H1 (cell line): ENCODE measurements around the gene LHX8. TPM values are rescaled to one million over a fixed set of nuclear protein-coding genes. Genes with fewer than 3 reads are reported as not detected.

Source experiments
- CTCF ChIA-PET: fragments of 300-600 bp; sonication (Branson Sonifier 250); formaldehyde crosslinking; loops from one replicate; lab custom pipeline; 2021; ENCODE audit not compliant: partially characterized antibody; lab: Charles Lee
- POLR2A ChIA-PET: fragments of 300-600 bp; sonication (Branson Sonifier 250); formaldehyde crosslinking; loops from one replicate; lab custom pipeline; 2021; ENCODE audit warnings: inconsistent platforms; ENCODE audit not compliant: partially characterized antibody; lab: Charles Lee
- DNase-seq, 2 experiments: peaks; one replicate each; pipeline versions ENCODE4 v3.0.0 to v3.0.0-alpha.2; 2010 to 2022; ENCODE audit warnings: low spot score in 2 of 2, low read depth in 1 of 2, mixed read lengths in 1 of 2
- FAIRE-seq: peaks from 2 replicates; lab custom pipeline; 2011; peaks lifted over from hg19 to GRCh38; lab: Jason Lieb, UNC
- H2AFZ ChIP-seq: 2 replicates; pipeline ENCODE4 v1.8.1; 2012; ENCODE audit warnings: low read length, inconsistent platforms
- H2AK5ac ChIP-seq: 2 replicates; pipeline ENCODE4 v1.6.1; 2013; ENCODE audit warnings: low read depth, low read length
- H2BK120ac ChIP-seq: replicated peaks from 2 replicates; pipeline ENCODE3; 2013; ENCODE audit warnings: low read depth, low read length, inconsistent platforms
- H2BK12ac ChIP-seq: 2 replicates; pipeline ENCODE4 v1.6.1; 2013; ENCODE audit warnings: low read depth, low read length
- H2BK15ac ChIP-seq: 2 replicates; pipeline ENCODE4 v1.6.1; 2013; ENCODE audit warnings: low read length
- H2BK20ac ChIP-seq: 2 replicates; pipeline ENCODE4 v1.6.1; 2013; ENCODE audit warnings: low read length
- H2BK5ac ChIP-seq: 2 replicates; pipeline ENCODE4 v1.6.1; 2013; ENCODE audit warnings: low read depth, low read length
- H3K14ac ChIP-seq: 2 replicates; pipeline ENCODE4 v1.6.1; 2013; ENCODE audit warnings: inconsistent platforms; ENCODE audit not compliant: insufficient read length
- H3K18ac ChIP-seq: 2 replicates; pipeline ENCODE4 v1.6.1; 2013; ENCODE audit warnings: low read length; ENCODE audit errors: extremely low read depth
- H3K23ac ChIP-seq: 2 replicates; pipeline ENCODE4 v1.6.1; 2013; ENCODE audit warnings: inconsistent platforms; ENCODE audit not compliant: insufficient read length
- H3K23me2 ChIP-seq: 2 replicates; pipeline ENCODE4 v1.6.1; 2013; ENCODE audit warnings: low read depth, low read length
- H3K27ac ChIP-seq: 2 replicates; pipeline ENCODE4 v1.6.1; 2011; ENCODE audit warnings: low read depth, low read length, inconsistent platforms
- H3K27me3 ChIP-seq, 4 experiments: replicated peaks in 1 of 4; 1 replicate in 1 of 4; 2 replicates in 3 of 4; pipeline versions ENCODE4 v1.6.1 to v1.8.1; 2011 to 2013; ENCODE audit warnings: low read length in 3 of 4, mild to moderate bottlenecking in 3 of 4, inconsistent platforms in 2 of 4, mixed read lengths in 2 of 4, moderate library complexity in 1 of 4; ENCODE audit not compliant: control insufficient read depth in 3 of 4, insufficient read depth in 3 of 4; ENCODE audit errors: extremely low read depth in 1 of 4
- H3K36me3 ChIP-seq, 4 experiments: 2 replicates each; pipeline versions ENCODE4 v1.6.1 to v1.8.1; 2011 to 2013; ENCODE audit warnings: mild to moderate bottlenecking in 4 of 4, low read length in 3 of 4, moderate library complexity in 2 of 4, control low read depth in 1 of 4, inconsistent platforms in 1 of 4; ENCODE audit not compliant: insufficient read depth in 4 of 4, control insufficient read depth in 2 of 4
- H3K4ac ChIP-seq: replicated peaks from 2 replicates; pipeline ENCODE3; 2013; ENCODE audit warnings: low read length, low read depth, mixed read lengths, inconsistent platforms; ENCODE audit not compliant: insufficient read length
- H3K4me1 ChIP-seq, 4 experiments: replicated peaks in 1 of 4; 1 replicate in 1 of 4; 2 replicates in 3 of 4; pipeline versions ENCODE4 v1.6.1 to v1.8.1; 2011 to 2013; ENCODE audit warnings: low read length in 3 of 4, inconsistent platforms in 2 of 4, mixed read lengths in 1 of 4; ENCODE audit not compliant: insufficient read depth in 4 of 4, control insufficient read depth in 3 of 4
- H3K4me2 ChIP-seq, 2 experiments: 2 replicates each; pipeline versions ENCODE4 v1.6.1 to v1.8.1; 2011 to 2013; ENCODE audit warnings: low read depth in 2 of 2, low read length in 2 of 2, control low read depth in 1 of 2, inconsistent platforms in 1 of 2, mild to moderate bottlenecking in 1 of 2; ENCODE audit not compliant: insufficient read depth in 1 of 2
- H3K4me3 ChIP-seq, 4 experiments: fragments of 200-600, 300-600 bp in 1 of 4; sonication (generic), shearing (Covaris generic), sonication (Bioruptor Twin) in 1 of 4; 2 replicates each; pipeline versions ENCODE4 v1.5.1 to v1.8.1; 2011 to 2016; ENCODE audit warnings: low read length in 4 of 4, low read depth in 3 of 4, control low read depth in 2 of 4, inconsistent platforms in 2 of 4, mild to moderate bottlenecking in 2 of 4, mixed read lengths in 1 of 4, moderate library complexity in 1 of 4; ENCODE audit not compliant: insufficient read depth in 2 of 4; ENCODE audit errors: extremely low read depth in 1 of 4
- H3K56ac ChIP-seq: replicated peaks from 2 replicates; pipeline ENCODE3; 2013; ENCODE audit warnings: low read depth, mild to moderate bottlenecking, mixed read lengths, low read length, inconsistent platforms; ENCODE audit not compliant: insufficient read length
- H3K79me1 ChIP-seq: 2 replicates; pipeline ENCODE4 v1.6.1; 2013; ENCODE audit warnings: low read depth, low read length, control low read depth
- H3K79me2 ChIP-seq, 2 experiments: 2 replicates each; pipeline versions ENCODE4 v1.6.1 to v1.8.1; 2012 to 2013; ENCODE audit warnings: low read length in 2 of 2, mild to moderate bottlenecking in 2 of 2, inconsistent platforms in 1 of 2; ENCODE audit not compliant: insufficient read depth in 2 of 2, control insufficient read depth in 1 of 2
- H3K9ac ChIP-seq, 4 experiments: replicated peaks in 1 of 4; 1 replicate in 1 of 4; 2 replicates in 3 of 4; pipeline versions ENCODE4 v1.6.1 to v1.8.1; 2011 to 2013; ENCODE audit warnings: low read depth in 3 of 4, low read length in 3 of 4, control low read depth in 2 of 4, mild to moderate bottlenecking in 2 of 4, moderate library complexity in 2 of 4, inconsistent platforms in 1 of 4; ENCODE audit errors: extremely low read depth in 1 of 4
- H3K9me3 ChIP-seq, 2 experiments: 2 replicates each; pipeline versions ENCODE4 v1.6.1 to v1.8.1; 2012 to 2013; ENCODE audit warnings: mild to moderate bottlenecking in 2 of 2, moderate library complexity in 2 of 2, control low read depth in 1 of 2, inconsistent platforms in 1 of 2, low read depth in 1 of 2, low read length in 1 of 2, mixed read lengths in 1 of 2; ENCODE audit not compliant: insufficient read depth in 2 of 2
- H4K20me1 ChIP-seq, 2 experiments: replicated peaks in 1 of 2; 2 replicates each; pipeline versions ENCODE3 to v1.8.1; 2011 to 2013; ENCODE audit warnings: inconsistent platforms in 2 of 2, low read length in 2 of 2, mild to moderate bottlenecking in 1 of 2; ENCODE audit not compliant: insufficient read depth in 2 of 2, control insufficient read depth in 1 of 2
- H4K5ac ChIP-seq: 2 replicates; pipeline ENCODE4 v1.6.1; 2013; ENCODE audit warnings: low read length, low read depth, mixed read lengths, inconsistent platforms; ENCODE audit not compliant: insufficient read length
- H4K8ac ChIP-seq: 2 replicates; pipeline ENCODE4 v1.8.0; 2013; ENCODE audit warnings: mild to moderate bottlenecking, moderate library complexity, low read length, inconsistent platforms; ENCODE audit not compliant: insufficient read depth; ENCODE audit errors: extremely low read depth
- H4K91ac ChIP-seq: replicated peaks from 2 replicates; pipeline ENCODE3; 2013; ENCODE audit warnings: low read length, mixed read lengths, inconsistent platforms; ENCODE audit not compliant: insufficient read length
- WGBS, 2 experiments: shearing (Covaris generic) in 1 of 2; methylation state at CpG; one replicate each; pipeline versions ENCODE4 v1.1.6 to v1.1.7; 2013 to 2015; ENCODE audit warnings: low lambda C conversion rate in 2 of 2, mixed read lengths in 2 of 2, inconsistent platforms in 1 of 2, low coverage in 1 of 2, missing lambda C conversion rate in 1 of 2; ENCODE audit not compliant: insufficient replicate concordance in 2 of 2, insufficient coverage in 1 of 2, insufficient read length in 1 of 2; ENCODE audit errors: extremely low coverage in 1 of 2, missing lambda C conversion rate in 1 of 2; 5-methylcytosine and 5-hydroxymethylcytosine counted together
- polyA plus RNA-seq, 7 experiments: library from polyadenylated mRNA; depleted of rRNA in 3 of 7; stranded (reverse) in 5 of 7; unstranded in 2 of 7; fragments of >200 nt in 5 of 7; fragments of 200-250 nt in 2 of 7; gene quantifications; 1 replicate in 5 of 7; 2 replicates in 1 of 7; 4 replicates in 1 of 7; pipeline versions ENCODE4 v1.2.1 to v1.2.3, GENCODE V29; 2011 to 2013; ENCODE audit warnings: missing spikeins in 2 of 7, mixed read lengths in 2 of 7
- total RNA-seq: library from RNA; stranded (reverse); fragmentation: NEBNext Ultra II Directional; extraction: Animal tissue kit (Norgen Biotek cat#: 25700); gene quantifications from 2 replicates; pipeline ENCODE4 v1.2.1, GENCODE V29; 2021

Gene LHX8
- total and polyA plus RNA-seq, 2 of the 8 experiments (the other 6 are each of a cell fraction or from before 2014, with no cell fraction given) = 0.50 to 1.2 TPM

- Histone ChIP-seq H2BK15ac (no peak overlapping the region), H2BK120ac (no peak overlapping the region), H3K14ac (no peak overlapping the region), H4K91ac (no peak overlapping the region), H3K79me2 (no peaks in the 10 kb centered on the region), H2AK5ac (no peak overlapping the region), H3K9ac (no peak overlapping the region), H2BK20ac (no peak overlapping the region), H3K4me1 (peaks cover 0 to 13% (median 9%) of the 10 kb centered on the region in 4 experiments; a peak in 5 of 7 replicates), H4K8ac (no peak overlapping the region), H3K4me3 (no peak overlapping the region), H3K9me3 (no peaks in the 10 kb centered on the region), H3K23me2 (no peaks in the 10 kb centered on the region), H4K5ac (no peak overlapping the region), H3K27me3 (no peaks in the 10 kb centered on the region; a peak in 2 of 7 replicates), H3K23ac (no peak overlapping the region), H3K79me1 (no peaks in the 10 kb centered on the region), H3K18ac (no peak overlapping the region), H3K56ac (no peak overlapping the region), H2BK5ac (no peak overlapping the region), H3K4ac (no peak overlapping the region), H3K36me3 (no peaks in the 10 kb centered on the region), H3K27ac (no peak overlapping the region), H3K4me2 (no peak overlapping the region), H2BK12ac (no peak overlapping the region), H2AFZ (no peak overlapping the region), H4K20me1 (no peaks in the 10 kb centered on the region)
- ChIA-PET POLR2A (no interaction called here), CTCF (interaction anchor here (0.6 to 0.9 kb wide), 2 partner anchors 18 to 314 kb away, joined by 3 to 4 read pairs; no protein-coding TSS in a partner anchor)
- WGBS, 2 experiments = 85% methylated on average over 2 of the region's 2 CpGs; no CpG with 5 or more reads in 1 of the 2 experiments
- no peak for DNase-seq
- FAIRE-seq = no peak
Measured at GRCh38 chr1:75087278-75087677, 46.9 kb upstream of the LHX8 start.
